NOMO-1 treated with DMSO at 0.1 percent for 48 hours (cell line): ENCODE results near the gene MLNR.
A peak's percentile ranks its signal among the peaks of the same experiment; 100 is the strongest.

Experiments used
- DNase-seq: peaks from one replicate; lab custom pipeline; 2025; ENCODE audit not compliant: unreplicated experiment; lab: John Stamatoyannopoulos, UW

Gene MLNR

GRCh38 chr13:49225223-49226042 lies 5.3 kb downstream of the MLNR start:
- DNase-seq: peak; percentile 20

- no peak for DNase-seq
Measured at GRCh38 chr13:49226613-49227012, 6.5 kb downstream of the MLNR start.

GRCh38 chr13:49234741-49235140 lies 14.6 kb downstream of the MLNR start:
- DNase-seq: no peak

- no peak for DNase-seq
Measured at GRCh38 chr13:49235856-49236431, 15.8 kb downstream of the MLNR start.

GRCh38 chr13:49238621-49239020 lies 18.5 kb downstream of the MLNR start:
- no peak for DNase-seq

GRCh38 chr13:49240017-49240416 lies 19.9 kb downstream of the MLNR start:
- no peak for DNase-seq

GRCh38 chr13:49241296-49241695 lies 21.2 kb downstream of the MLNR start:
- DNase-seq: no peak

GRCh38 chr13:49245101-49245500 lies 25.0 kb downstream of the MLNR start:
- no peak for DNase-seq

- DNase-seq: no peak
Measured at GRCh38 chr13:49246850-49247642, 26.9 kb downstream of the MLNR start.

- peak; percentile 95 for DNase-seq
Measured at GRCh38 chr13:49247643-49248621, 27.8 kb downstream of the MLNR start, which contains the start of gene CDADC1. Gene CDADC1 (plus strand): TSS chr13:49247925. CDS start chr13:49248038, 113 bp downstream.

GRCh38 chr13:49248622-49249002 lies 28.5 kb downstream of the MLNR start:
- DNase-seq: no peak

GRCh38 chr13:49251326-49251725 lies 31.2 kb downstream of the MLNR start:
- no peak for DNase-seq

GRCh38 chr13:49253310-49253709 lies 33.2 kb downstream of the MLNR start:
- DNase-seq: no peak

GRCh38 chr13:49254007-49254406 lies 33.9 kb downstream of the MLNR start:
- no peak for DNase-seq

GRCh38 chr13:49256841-49257240 lies 36.7 kb downstream of the MLNR start:
- no peak for DNase-seq

- DNase-seq: no peak
Measured at GRCh38 chr13:49258089-49258796, 38.1 kb downstream of the MLNR start.

- DNase-seq: no peak
Measured at GRCh38 chr13:49259586-49259985, 39.4 kb downstream of the MLNR start.

- DNase-seq: no peak
Measured at GRCh38 chr13:49262634-49263033, 42.5 kb downstream of the MLNR start.

- DNase-seq: no peak
Measured at GRCh38 chr13:49265822-49266221, 45.7 kb downstream of the MLNR start.

GRCh38 chr13:49271264-49271663 lies 51.1 kb downstream of the MLNR start:
- DNase-seq: no peak
